HCT116 (cell line): ENCODE data around the gene SUGP1. TPM values are rescaled to one million over a fixed set of nuclear protein-coding genes. Genes with fewer than 3 reads are reported as not detected.

Experiments
- ATAC-seq: fragments of 200-7000 bp; cut with Tn5 transposase; 2 replicates; pipeline ENCODE4 v1.9.1; 2020; ENCODE audit warnings: mild to moderate bottlenecking, moderate library complexity
- BruUV-seq: library from RNA; stranded (reverse); fragments of 400-500 nt; replicated peaks from 2 replicates; lab custom pipeline; 2021; lab: Mats Ljungman, UMichigan
- CTCF ChIA-PET: fragments of 300-600 bp; sonication (Branson Sonifier 250); formaldehyde crosslinking; loops from one replicate; lab custom pipeline; 2021; ENCODE audit warnings: antibody characterized with exemption; lab: Charles Lee
- POLR2A ChIA-PET: fragments of 300-600, 350-600 bp; sonication (Branson Sonifier 250); formaldehyde crosslinking; loops from one replicate; lab custom pipeline; 2021; ENCODE audit warnings: antibody characterized with exemption; lab: Charles Lee
- RAD21 ChIA-PET, 2 experiments: fragments of 300-600 bp; sonication (Branson Sonifier 250); formaldehyde crosslinking; loops; one replicate each; lab custom pipeline; 2023; ENCODE audit warnings: low total read pairs in 2 of 2; ENCODE audit not compliant: uncharacterized antibody in 2 of 2, unreplicated experiment in 2 of 2, low non-redundant PET in 1 of 2; lab: Charles Lee
- DNase-seq: peaks from one replicate; pipeline ENCODE4 v3.0.0-alpha.2; 2010; ENCODE audit warnings: low read depth, low spot score
- H2AFZ ChIP-seq: fragments of 200-600 bp; shearing (Covaris generic), sonication (generic); 2 replicates; pipeline ENCODE4 v1.6.1; 2017; ENCODE audit warnings: low read depth, mixed run types, mixed read lengths, antibody characterized with exemption, low read length; ENCODE audit not compliant: poor library complexity, severe bottlenecking
- H3K27ac ChIP-seq: 2 replicates; pipeline ENCODE4 v1.5.1; 2012; ENCODE audit warnings: low read depth, low read length
- H3K27me3 ChIP-seq: fragments of 200-600 bp; sonication (generic); 2 replicates; pipeline ENCODE4 v1.6.1; 2016; ENCODE audit warnings: mixed run types, low read length, mixed read lengths; ENCODE audit not compliant: insufficient read depth
- H3K36me3 ChIP-seq, 2 experiments: fragments of 200-500 bp in 1 of 2; fragments of 200-600 bp in 1 of 2; sonication (Bioruptor generic) in 1 of 2; sonication (generic) in 1 of 2; 2 replicates each; pipeline versions ENCODE4 v1.5.1 to v1.6.1; 2014 to 2016; ENCODE audit warnings: low read length in 2 of 2, inconsistent platforms in 1 of 2, mixed read lengths in 1 of 2, mixed run types in 1 of 2; ENCODE audit not compliant: insufficient read depth in 2 of 2, control insufficient read depth in 1 of 2
- H3K4me1 ChIP-seq, 2 experiments: fragments of 200-600 bp in 1 of 2; sonication (generic) in 1 of 2; 2 replicates each; pipeline versions ENCODE4 v1.5.1 to v1.6.1; 2012 to 2017; ENCODE audit warnings: low read length in 2 of 2, inconsistent platforms in 1 of 2, mild to moderate bottlenecking in 1 of 2, mixed read lengths in 1 of 2, mixed run types in 1 of 2, moderate library complexity in 1 of 2; ENCODE audit not compliant: insufficient read depth in 2 of 2, control insufficient read depth in 1 of 2
- H3K4me2 ChIP-seq: fragments of 200-600 bp; sonication (generic); 2 replicates; pipeline ENCODE4 v1.6.1; 2017; ENCODE audit warnings: mixed run types, low read length, mixed read lengths
- H3K4me3 ChIP-seq, 2 experiments: fragments of 200-600 bp in 1 of 2; sonication (generic) in 1 of 2; replicated peaks in 1 of 2; 2 replicates each; pipeline ENCODE4 v1.5.1; 2011 to 2016; ENCODE audit warnings: low read length in 2 of 2, control low read depth in 1 of 2, low read depth in 1 of 2, mild to moderate bottlenecking in 1 of 2, mixed read lengths in 1 of 2, mixed run types in 1 of 2
- H3K79me2 ChIP-seq: fragments of 200-600 bp; sonication (generic); 2 replicates; pipeline ENCODE4 v1.6.1; 2017; ENCODE audit warnings: mild to moderate bottlenecking, mixed run types, low read length, moderate library complexity, mixed read lengths; ENCODE audit not compliant: insufficient read depth
- H3K9ac ChIP-seq: fragments of 200-600 bp; sonication (generic); 2 replicates; pipeline ENCODE4 v1.6.1; 2016; ENCODE audit warnings: low read length, mixed read lengths
- H3K9me2 ChIP-seq: fragments of 200-600 bp; sonication (generic), shearing (Covaris generic); 2 replicates; pipeline ENCODE4 v1.6.1; 2017; ENCODE audit warnings: mixed run types, mild to moderate bottlenecking, moderate library complexity; ENCODE audit not compliant: insufficient read depth
- H3K9me3 ChIP-seq, 2 experiments: fragments of 200-500 bp in 1 of 2; fragments of 200-600 bp in 1 of 2; sonication (Bioruptor generic) in 1 of 2; sonication (generic) in 1 of 2; 2 replicates each; pipeline ENCODE4 v1.6.1; 2014 to 2017; ENCODE audit warnings: low read length in 2 of 2, mixed read lengths in 2 of 2, inconsistent platforms in 1 of 2, low read depth in 1 of 2, mild to moderate bottlenecking in 1 of 2, mixed run types in 1 of 2, moderate library complexity in 1 of 2; ENCODE audit not compliant: control insufficient read depth in 1 of 2, insufficient read depth in 1 of 2
- H4K20me1 ChIP-seq: fragments of 200-600 bp; sonication (generic), shearing (Covaris generic); 2 replicates; pipeline ENCODE4 v1.6.1; 2017; ENCODE audit warnings: mixed run types, mild to moderate bottlenecking, moderate library complexity; ENCODE audit not compliant: insufficient read depth
- EGR1 ChIP-seq: IDR thresholded peaks from 2 replicates; pipeline ENCODE4 v1.6.1; 2012; ENCODE audit warnings: low read depth
- EZH2phosphoT487 ChIP-seq: fragments of 200-600 bp; IDR thresholded peaks from 2 replicates; pipeline ENCODE4 v1.6.1; 2018; ENCODE audit warnings: antibody characterized with exemption, borderline replicate concordance
- FOSL1 ChIP-seq: IDR thresholded peaks from 2 replicates; pipeline ENCODE4 v1.6.1; 2012; ENCODE audit warnings: low read depth
- JUND ChIP-seq: IDR thresholded peaks from 2 replicates; pipeline ENCODE4 v1.6.1; 2012
- POLR2A ChIP-seq: IDR thresholded peaks from 2 replicates; pipeline ENCODE4 v1.7.0; 2011; ENCODE audit warnings: borderline replicate concordance; ENCODE audit not compliant: insufficient read depth, insufficient read length; ENCODE audit errors: extremely low read depth
- RAD21 ChIP-seq: IDR thresholded peaks from 2 replicates; pipeline ENCODE4 v1.6.1; 2012; ENCODE audit warnings: low read depth, mild to moderate bottlenecking
- REST ChIP-seq: IDR thresholded peaks from 2 replicates; pipeline ENCODE4 v1.6.1; 2012; ENCODE audit warnings: low read depth
- SIN3A ChIP-seq: IDR thresholded peaks from 2 replicates; pipeline ENCODE4 v1.6.1; 2012; ENCODE audit warnings: low read depth
- intact Hi-C: fragments of 100-400 bp; cut with micrococcal nuclease; formaldehyde crosslinking; loops from 2 replicates; pipeline ENCODE4 v1.10.0; 2022
- total RNA-seq: library from RNA; stranded (reverse); gene quantifications from one replicate; pipeline ENCODE4 v1.2.1, GENCODE V29; 2021; ENCODE audit not compliant: unreplicated experiment
- TF ChIP-seq, protein P1 (sequence below): IDR thresholded peaks from 2 replicates; pipeline ENCODE4 v1.6.1; 2012
- TF ChIP-seq, protein P2 (sequence below): IDR thresholded peaks from 2 replicates; pipeline ENCODE4 v1.6.1; 2012

SUGP1 gene
- total RNA-seq, 1 experiment from 2014 or later = 47.6 TPM

DNA sequence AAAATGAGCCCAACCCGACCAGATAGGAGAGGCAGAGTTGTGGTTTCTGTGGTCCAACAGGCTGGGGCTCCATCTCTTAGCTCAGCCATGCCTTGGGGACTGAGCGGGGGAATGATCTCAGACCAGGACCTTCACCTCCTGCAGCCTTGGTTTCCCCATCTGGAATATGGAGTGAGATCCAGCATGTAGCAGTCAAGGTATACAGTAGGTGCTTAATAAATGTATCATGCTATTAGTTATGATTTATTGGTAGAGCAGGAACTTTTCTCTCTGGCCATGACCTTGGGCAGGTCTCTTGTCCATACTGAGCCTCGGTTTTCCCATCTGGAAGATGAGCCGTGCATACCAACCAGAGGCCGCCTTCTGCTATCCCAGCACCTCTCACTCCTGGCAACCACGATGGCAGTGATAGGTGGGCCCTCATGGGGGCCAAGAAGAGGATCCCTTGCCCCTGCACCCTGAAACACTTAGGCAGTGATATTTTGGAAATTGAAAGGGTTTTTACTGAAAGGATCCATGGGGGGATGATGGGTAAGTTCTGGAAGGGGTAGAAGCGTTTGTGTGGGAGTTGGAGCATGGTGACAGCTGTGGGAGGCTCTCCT lies 56.3 kb downstream of the SUGP1 start:
- Histone ChIP-seq H3K9ac (no peak overlapping the region), H2AFZ (no peak overlapping the region), H4K20me1 (no peaks in the 10 kb centered on the region), H3K4me1 (0 out of 4 replicates have a peak, but pooled peaks cover 0 to 6% of the 10 kb centered on the region in 2 experiments), H3K4me3 (no peak overlapping the region), H3K9me3 (no peaks in the 10 kb centered on the region), H3K36me3 (no peaks in the 10 kb centered on the region), H3K27me3 (no peaks in the 10 kb centered on the region), H3K27ac (no peak overlapping the region), H3K79me2 (no peaks in the 10 kb centered on the region), H3K4me2 (no peak overlapping the region), H3K9me2 (no peaks in the 10 kb centered on the region)
- no peak for ATAC-seq
- TF ChIP-seq EGR1 (no peak), JUND (no peak)
- ChIA-PET CTCF (no interaction called here), RAD21 (no interaction called here), POLR2A (no interaction called here)
- intact Hi-C loops = no loop called here
- no peak for DNase-seq
- no TSS peak for BruUV-seq

- RAD21 ChIA-PET = no interaction called here
Measured at GRCh38 chr19:19262190-19263057, 57.9 kb downstream of the SUGP1 start.

More at GRCh38 chr19:19262190-19263057, 57.9 kb downstream of the SUGP1 start:
- Histone ChIP-seq H2AFZ (no peak overlapping the region), H3K4me3 (no peak overlapping the region), H3K79me2 (no peaks in the 10 kb centered on the region), H3K9ac (no peak overlapping the region), H3K36me3 (no peaks in the 10 kb centered on the region), H3K27ac (no peak overlapping the region), H3K9me3 (no peaks in the 10 kb centered on the region), H3K9me2 (no peaks in the 10 kb centered on the region), H3K27me3 (no peaks in the 10 kb centered on the region), H4K20me1 (no peaks in the 10 kb centered on the region), H3K4me1 (0 out of 4 replicates have a peak, but pooled peaks cover 0 to 6% of the 10 kb centered on the region in 2 experiments), H3K4me2 (no peak overlapping the region)
- DNase-seq = no peak
- no TSS peak for BruUV-seq
- TF ChIP-seq REST (no peak), RAD21 (no peak), FOSL1 (no peak), EZH2phosphoT487 (no peak), SIN3A (no peak), POLR2A (no peak), JUND (no peak)
- TF ChIP-seq, protein P1, sequence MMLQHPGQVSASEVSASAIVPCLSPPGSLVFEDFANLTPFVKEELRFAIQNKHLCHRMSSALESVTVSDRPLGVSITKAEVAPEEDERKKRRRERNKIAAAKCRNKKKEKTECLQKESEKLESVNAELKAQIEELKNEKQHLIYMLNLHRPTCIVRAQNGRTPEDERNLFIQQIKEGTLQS = no peak
- TF ChIP-seq, protein P2, sequence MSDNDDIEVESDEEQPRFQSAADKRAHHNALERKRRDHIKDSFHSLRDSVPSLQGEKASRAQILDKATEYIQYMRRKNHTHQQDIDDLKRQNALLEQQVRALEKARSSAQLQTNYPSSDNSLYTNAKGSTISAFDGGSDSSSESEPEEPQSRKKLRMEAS = no peak
- ChIA-PET POLR2A (no interaction called here), CTCF (no interaction called here)
- no peak for ATAC-seq
- intact Hi-C loops = no loop called here
